Aorta (tissue), 5 donors: ENCODE data around the gene PC. TPM values are rescaled to one million over a fixed set of nuclear protein-coding genes. Genes with fewer than 3 reads are reported as not detected.

Experiments
- ATAC-seq: fragments of 200-7000 bp; cut with Tn5 transposase; one replicate; pipeline ENCODE4 v1.9.1; 2022; ENCODE audit warnings: moderate library complexity; ENCODE audit not compliant: low FRiP score
- DNase-seq, 2 donors: peaks; one replicate each; pipeline ENCODE4 v3.0.0-alpha.2; 2020
- H3K27ac ChIP-seq, 2 donors: one replicate each; pipeline ENCODE4 v1.5.1; 2013; ENCODE audit warnings: low read length in 2 of 2, mild to moderate bottlenecking in 2 of 2, moderate library complexity in 2 of 2, control low read depth in 1 of 2, inconsistent platforms in 1 of 2, low read depth in 1 of 2
- H3K27me3 ChIP-seq, 2 donors: one replicate each; pipeline ENCODE4 v1.6.1; 2013; ENCODE audit warnings: control low read depth in 1 of 2, low read length in 1 of 2, mild to moderate bottlenecking in 1 of 2, moderate library complexity in 1 of 2; ENCODE audit not compliant: insufficient read depth in 2 of 2, control insufficient read depth in 1 of 2
- H3K36me3 ChIP-seq, 2 donors: one replicate each; pipeline ENCODE4 v1.6.1; 2013; ENCODE audit warnings: control low read depth in 1 of 2, low read length in 1 of 2, mild to moderate bottlenecking in 1 of 2; ENCODE audit not compliant: insufficient read depth in 2 of 2, control insufficient read depth in 1 of 2
- H3K4me1 ChIP-seq, 2 donors: one replicate each; pipeline ENCODE4 v1.6.1; 2013; ENCODE audit warnings: low read length in 2 of 2, control low read depth in 1 of 2, mild to moderate bottlenecking in 1 of 2, moderate library complexity in 1 of 2; ENCODE audit not compliant: insufficient read depth in 2 of 2, control insufficient read depth in 1 of 2
- H3K4me3 ChIP-seq, 2 donors: one replicate each; pipeline ENCODE4 v1.5.1; 2013; ENCODE audit warnings: low read length in 2 of 2, control low read depth in 1 of 2, mild to moderate bottlenecking in 1 of 2
- H3K9me3 ChIP-seq: one replicate; pipeline ENCODE4 v1.6.1; 2013; ENCODE audit warnings: mild to moderate bottlenecking, low read length; ENCODE audit not compliant: control insufficient read depth
- WGBS, 2 donors: extraction: QIAGEN DNeasy Blood & Tissue Kit; methylation state at CpG; one replicate each; pipeline ENCODE4 v1.1.7; 2013; 5-methylcytosine and 5-hydroxymethylcytosine counted together
- intact Hi-C, 2 donors: fragments of 100-400 bp; cut with DNase I; formaldehyde crosslinking; loops; one replicate each; pipeline versions ENCODE4 v1.14.2 to v1.15.0; 2022
- polyA plus RNA-seq, 2 donors: library from polyadenylated mRNA; stranded (reverse); fragments of 200-250 nt; gene quantifications; one replicate each; pipeline ENCODE4 v1.2.3, GENCODE V29; 2013
- total RNA-seq, 2 donors: library from RNA; stranded (reverse); fragmentation: NEBNext Ultra II Directional; extraction: Animal tissue kit (Norgen Biotek cat#: 25700); gene quantifications; one replicate each; pipeline ENCODE4 v1.2.1, GENCODE V29; 2021
- donor health status: healthy with polysubstance abuse.
- donor health status: Bipolar disorder and iron deficiency.
- donor health status: DM: no; HTN: no; CAD: no.
- donor health status: DM: no; HTN: no; CAD: no.
- donor health status: DM: yes; HTN: yes; CAD: no.

PC gene
- total and polyA plus RNA-seq, 4 donors = 12.6 to 22.7 (median 14.8) TPM

GRCh38 chr11:66933531-66933930 is 24.7 kb downstream of the PC start:
- WGBS, 2 donors = 90 to 91% methylated on average over 3 of the region's 3 CpGs
- Histone ChIP-seq H3K4me1 (no peaks in the 10 kb centered on the region), H3K36me3 (no peaks in the 10 kb centered on the region), H3K9me3 (no peaks in the 10 kb centered on the region), H3K27ac (no peak overlapping the region), H3K4me3 (no peak overlapping the region), H3K27me3 (no peaks in the 10 kb centered on the region)
- ATAC-seq (no peak), DNase-seq (no peak)
- intact Hi-C loops = no loop called here

- Histone ChIP-seq H3K27ac (no peak overlapping the region), H3K36me3 (no peaks in the 10 kb centered on the region), H3K4me1 (no peaks in the 10 kb centered on the region), H3K9me3 (no peaks in the 10 kb centered on the region), H3K4me3 (no peak overlapping the region), H3K27me3 (no peaks in the 10 kb centered on the region)
- intact Hi-C loops = no loop called here
- WGBS, 2 donors = 79 to 84% methylated on average over 3 of the region's 3 CpGs
- ATAC-seq (no peak), DNase-seq (no peak)
Measured at GRCh38 chr11:66932543-66932942, 25.6 kb downstream of the PC start.

DNA sequence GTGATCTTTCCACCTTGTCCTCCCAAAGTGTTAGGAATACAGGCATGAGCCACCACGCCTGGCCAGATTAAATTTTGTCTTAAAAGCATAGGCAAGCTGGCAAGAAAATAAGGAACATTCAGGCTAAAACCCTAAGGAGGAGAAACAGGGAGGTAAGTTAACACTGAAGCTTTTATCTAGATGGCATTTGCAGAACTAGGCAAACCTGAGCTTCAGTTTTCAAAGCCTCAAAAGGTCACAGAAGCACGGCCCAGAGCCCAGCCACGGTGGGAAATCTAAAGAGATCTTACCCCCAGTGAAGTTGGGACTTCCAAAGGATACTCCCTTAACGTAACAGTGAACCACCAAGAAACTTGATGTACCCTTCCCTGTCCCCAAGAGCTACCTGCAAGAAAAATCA is 28.4 kb downstream of the PC start:
- Histone ChIP-seq H3K36me3 (no peaks in the 10 kb centered on the region), H3K27me3 (no peaks in the 10 kb centered on the region), H3K27ac (no peak overlapping the region), H3K9me3 (no peaks in the 10 kb centered on the region), H3K4me3 (no peak overlapping the region), H3K4me1 (no peaks in the 10 kb centered on the region)
- intact Hi-C loops = no loop called here
- 57 to 74% methylated on average over 4 of the region's 4 CpGs for WGBS, 2 donors
- ATAC-seq = no peak
- no peak for DNase-seq

DNA sequence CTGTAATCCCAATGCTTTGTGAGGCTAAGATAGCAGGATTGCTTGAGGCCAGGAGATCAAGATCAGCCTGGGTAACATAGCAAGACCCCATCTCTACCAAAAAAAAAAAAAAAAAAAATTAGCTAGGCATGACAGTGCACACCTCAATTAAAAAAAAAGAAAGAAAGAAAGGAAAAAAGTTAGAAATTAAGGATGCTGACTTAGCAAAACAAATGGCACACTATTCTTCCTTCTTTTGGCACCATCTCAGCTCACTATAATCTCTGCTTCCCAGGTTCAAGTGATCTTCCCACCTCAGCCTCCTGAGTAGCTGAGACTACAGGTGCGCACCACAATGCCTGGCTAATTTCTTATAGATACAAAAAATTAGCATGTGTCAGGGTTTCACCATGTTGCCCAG is 33.9 kb downstream of the PC start:
- Histone ChIP-seq H3K4me3 (no peak overlapping the region), H3K27ac (no peak overlapping the region), H3K4me1 (no peaks in the 10 kb centered on the region), H3K27me3 (no peaks in the 10 kb centered on the region), H3K9me3 (no peaks in the 10 kb centered on the region), H3K36me3 (no peaks in the 10 kb centered on the region)
- ATAC-seq (no peak), DNase-seq (no peak)
- intact Hi-C loops = no loop called here
- 96 to 99% methylated on average over 1 of the region's 1 CpG for WGBS, 2 donors

- Histone ChIP-seq H3K4me1 (no peaks in the 10 kb centered on the region), H3K36me3 (no peaks in the 10 kb centered on the region), H3K9me3 (no peaks in the 10 kb centered on the region), H3K4me3 (no peak overlapping the region), H3K27me3 (no peaks in the 10 kb centered on the region), H3K27ac (no peak overlapping the region)
- DNase-seq (peak in 1 of 2 donors; percentile 23), ATAC-seq (no peak)
- intact Hi-C loops = no loop called here
Measured at GRCh38 chr11:66922551-66922950, 35.6 kb downstream of the PC start.

GRCh38 chr11:66920978-66921784 is 37.0 kb downstream of the PC start:
- ATAC-seq (no peak), DNase-seq (peak in 1 of 2 donors; percentile 50)
- H3K4me1 ChIP-seq = no peaks in the 10 kb centered on the region
- H3K27me3 ChIP-seq = no peaks in the 10 kb centered on the region
- 81 to 83% methylated on average over 18 of the region's 18 CpGs for WGBS, 2 donors
- no peak overlapping the region for H3K27ac ChIP-seq
- intact Hi-C loops = no loop called here
- no peaks in the 10 kb centered on the region for H3K9me3 ChIP-seq
- no peaks in the 10 kb centered on the region for H3K36me3 ChIP-seq
- H3K4me3 ChIP-seq = no peak overlapping the region

DNA sequence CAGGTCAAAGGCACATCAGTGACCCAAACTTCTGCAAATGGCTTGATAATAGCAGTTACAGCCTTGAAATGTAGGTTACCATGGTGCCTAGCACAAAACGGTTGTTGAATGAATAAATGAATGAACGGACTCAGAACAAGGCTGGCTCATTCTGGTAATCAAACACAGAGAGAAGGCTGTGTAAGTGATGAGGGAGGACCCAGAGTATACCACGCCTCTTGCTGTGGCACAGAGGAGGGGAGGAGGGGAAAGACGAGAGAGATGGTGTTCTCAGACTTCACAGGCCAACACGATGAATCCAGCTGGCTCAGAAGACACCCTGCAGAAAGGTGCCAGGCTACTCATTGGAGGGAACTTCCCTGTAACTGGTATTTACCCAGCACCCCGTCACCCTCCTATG is 38.3 kb downstream of the PC start:
- H3K36me3 ChIP-seq = no peaks in the 10 kb centered on the region
- no peaks in the 10 kb centered on the region for H3K4me1 ChIP-seq
- WGBS, 2 donors = 74 to 80% methylated on average over 6 of the region's 6 CpGs
- H3K4me3 ChIP-seq = no peak overlapping the region
- H3K27ac ChIP-seq = no peak overlapping the region
- H3K27me3 ChIP-seq = no peaks in the 10 kb centered on the region
- no peaks in the 10 kb centered on the region for H3K9me3 ChIP-seq
- intact Hi-C loops = no loop called here
- DNase-seq = no peak
- ATAC-seq = no peak

GRCh38 chr11:66918741-66919140 is 39.4 kb downstream of the PC start:
- Histone ChIP-seq H3K4me1 (no peaks in the 10 kb centered on the region), H3K27ac (no peak overlapping the region), H3K36me3 (no peaks in the 10 kb centered on the region), H3K4me3 (no peak overlapping the region), H3K27me3 (no peaks in the 10 kb centered on the region), H3K9me3 (no peaks in the 10 kb centered on the region)
- WGBS, 2 donors = 85 to 89% methylated on average over 3 of the region's 3 CpGs
- intact Hi-C loops = no loop called here
- no peak for DNase-seq
- no peak for ATAC-seq

DNA sequence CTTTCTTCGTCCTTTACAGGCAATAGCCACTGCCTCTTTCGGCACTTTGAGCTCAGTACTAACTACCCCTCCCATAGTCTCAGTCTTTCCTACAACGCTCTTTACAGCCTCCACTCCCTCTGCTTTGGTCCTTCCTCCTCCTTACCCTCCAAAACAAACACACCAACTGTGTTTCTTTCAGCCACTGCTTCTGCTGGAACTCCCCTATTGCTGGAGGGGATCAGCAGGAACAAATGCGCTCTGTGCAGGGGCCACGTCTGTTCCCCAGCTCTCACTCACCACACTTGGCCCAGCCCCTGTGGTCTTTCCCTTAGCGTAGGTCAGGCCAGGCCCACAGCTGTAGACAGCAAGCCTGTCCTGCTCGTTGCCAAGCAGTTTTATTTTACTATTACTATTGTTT is 42.3 kb downstream of the PC start:
- H3K27ac ChIP-seq = no peak overlapping the region
- WGBS, 2 donors = 67 to 74% methylated on average over 7 of the region's 7 CpGs
- no peaks in the 10 kb centered on the region for H3K9me3 ChIP-seq
- no peaks in the 10 kb centered on the region for H3K4me1 ChIP-seq
- H3K27me3 ChIP-seq = no peaks in the 10 kb centered on the region
- H3K36me3 ChIP-seq = no peaks in the 10 kb centered on the region
- DNase-seq = peak in 1 of 2 donors; percentile 55
- no peak overlapping the region for H3K4me3 ChIP-seq
- intact Hi-C loops = no loop called here
- ATAC-seq = no peak
